Liver (tissue), 3 donors: ENCODE results near the gene PTAR1.

Experiments used
- ATF3 ChIP-seq: IDR thresholded peaks from 2 replicates; pipeline ENCODE4 v1.6.1; 2016; ENCODE audit warnings: antibody characterized with exemption
- EGR1 ChIP-seq, 2 donors: IDR thresholded peaks; 2 replicates each; pipeline ENCODE4 v1.6.1; 2016 to 2018; ENCODE audit warnings: antibody characterized with exemption in 2 of 2, low read depth in 2 of 2
- GABPA ChIP-seq, 2 donors: IDR thresholded peaks in 1 of 2; conservative IDR thresholded peaks in 1 of 2; 2 replicates each; pipeline ENCODE4 v1.6.1; 2016; ENCODE audit warnings: antibody characterized with exemption in 2 of 2, mild to moderate bottlenecking in 1 of 2, moderate library complexity in 1 of 2
- HNF4A ChIP-seq, 2 donors: conservative IDR thresholded peaks; 2 replicates each; pipeline ENCODE4 v1.6.1; 2016; ENCODE audit warnings: antibody characterized with exemption in 2 of 2, mild to moderate bottlenecking in 2 of 2
- MAX ChIP-seq: IDR thresholded peaks from 2 replicates; pipeline ENCODE4 v1.6.1; 2016; ENCODE audit warnings: antibody characterized with exemption
- REST ChIP-seq: IDR thresholded peaks from 2 replicates; pipeline ENCODE4 v1.6.1; 2016; ENCODE audit warnings: antibody characterized with exemption, mild to moderate bottlenecking
- RXRA ChIP-seq, 2 donors: IDR thresholded peaks; 2 replicates each; pipeline ENCODE4 v1.6.1; 2017 to 2018; ENCODE audit warnings: antibody characterized with exemption in 2 of 2, mild to moderate bottlenecking in 1 of 2
- SP1 ChIP-seq: IDR thresholded peaks from 2 replicates; pipeline ENCODE4 v1.6.1; 2018; ENCODE audit warnings: antibody characterized with exemption, mild to moderate bottlenecking
- TAF1 ChIP-seq: conservative IDR thresholded peaks from 2 replicates; pipeline ENCODE4 v1.6.1; 2016; ENCODE audit warnings: antibody characterized with exemption, mild to moderate bottlenecking
- ZBTB33 ChIP-seq: IDR thresholded peaks from 2 replicates; pipeline ENCODE4 v1.6.1; 2016; ENCODE audit warnings: antibody characterized with exemption
- TF ChIP-seq, protein P1 (sequence below): fragments of 150-350 bp; IDR thresholded peaks from 2 replicates; pipeline ENCODE4 v1.5.1; 2017; ENCODE audit warnings: improper control_type of control experiment, low read depth, low read length; ENCODE audit not compliant: missing input control
- donor health status: healthy.
- donor health status: healthy.

- TF ChIP-seq, protein P1, sequence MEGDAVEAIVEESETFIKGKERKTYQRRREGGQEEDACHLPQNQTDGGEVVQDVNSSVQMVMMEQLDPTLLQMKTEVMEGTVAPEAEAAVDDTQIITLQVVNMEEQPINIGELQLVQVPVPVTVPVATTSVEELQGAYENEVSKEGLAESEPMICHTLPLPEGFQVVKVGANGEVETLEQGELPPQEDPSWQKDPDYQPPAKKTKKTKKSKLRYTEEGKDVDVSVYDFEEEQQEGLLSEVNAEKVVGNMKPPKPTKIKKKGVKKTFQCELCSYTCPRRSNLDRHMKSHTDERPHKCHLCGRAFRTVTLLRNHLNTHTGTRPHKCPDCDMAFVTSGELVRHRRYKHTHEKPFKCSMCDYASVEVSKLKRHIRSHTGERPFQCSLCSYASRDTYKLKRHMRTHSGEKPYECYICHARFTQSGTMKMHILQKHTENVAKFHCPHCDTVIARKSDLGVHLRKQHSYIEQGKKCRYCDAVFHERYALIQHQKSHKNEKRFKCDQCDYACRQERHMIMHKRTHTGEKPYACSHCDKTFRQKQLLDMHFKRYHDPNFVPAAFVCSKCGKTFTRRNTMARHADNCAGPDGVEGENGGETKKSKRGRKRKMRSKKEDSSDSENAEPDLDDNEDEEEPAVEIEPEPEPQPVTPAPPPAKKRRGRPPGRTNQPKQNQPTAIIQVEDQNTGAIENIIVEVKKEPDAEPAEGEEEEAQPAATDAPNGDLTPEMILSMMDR, result no peak
- TF ChIP-seq ATF3 (no peak), MAX (no peak), REST (no peak), HNF4A (conservative IDR thresholded peaks at IDR 0.05) (peak; percentile 65 to 66), TAF1 (no peak), ZBTB33 (no peak), RXRA (IDR thresholded peaks at IDR 0.05) (peak; percentile 41 to 58), SP1 (no peak), GABPA (IDR thresholded peaks at IDR 0.05 in 1 of 2, conservative IDR thresholded peaks at IDR 0.05 in 1 of 2) (no peak), EGR1 (IDR thresholded peaks at IDR 0.05; ENCODE audit: low read depth in 2 of 2) (no peak)
Measured at GRCh38 chr9:69740872-69741505, 18.8 kb downstream of the PTAR1 start.
